HG03565 (cell line): ENCODE results near the gene KIF5A.
A peak's percentile ranks its signal among the peaks of the same experiment; 100 is the strongest.
"Not testable (repeated sequence)": the region's sequence is repeated elsewhere in the genome, so short reads cannot be mapped to it uniquely, and the experiment has no call there.

Experiments used
- ATAC-seq: cut with Tn5 transposase; IDR thresholded peaks from one replicate; pipeline ENCODE4 v1.9.1; 2021; ENCODE audit warnings: mild to moderate bottlenecking, moderate library complexity; ENCODE audit not compliant: unreplicated experiment

KIF5A gene

GRCh38 chr12:57581802-57582201 is 32.0 kb downstream of the KIF5A start:
- ATAC-seq = no peak

- no peak for ATAC-seq
Observed at GRCh38 chr12:57582440-57582839, 32.6 kb downstream of the KIF5A start.

- peak; percentile 93 for ATAC-seq
Observed at GRCh38 chr12:57583008-57583831, 33.4 kb downstream of the KIF5A start.

GRCh38 chr12:57584050-57584449 is 34.2 kb downstream of the KIF5A start:
- ATAC-seq = no peak

- no peak for ATAC-seq
Observed at GRCh38 chr12:57584690-57585089, 34.8 kb downstream of the KIF5A start.

GRCh38 chr12:57585156-57585555 is 35.3 kb downstream of the KIF5A start:
- ATAC-seq = no peak

GRCh38 chr12:57586128-57586527 is 36.3 kb downstream of the KIF5A start:
- no peak for ATAC-seq

GRCh38 chr12:57586832-57587429 is 37.1 kb downstream of the KIF5A start:
- no peak for ATAC-seq

GRCh38 chr12:57588951-57589610 is 39.2 kb downstream of the KIF5A start:
- not testable (repeated sequence) for ATAC-seq

GRCh38 chr12:57590479-57590863 is 40.6 kb downstream of the KIF5A start:
- no peak for ATAC-seq

GRCh38 chr12:57590864-57591781 is 41.3 kb downstream of the KIF5A start, which contains the start of gene PIP4K2C:
TSS of gene PIP4K2C (plus strand) at chr12:57591192. CDS start at chr12:57591290, 98 bp downstream.
- ATAC-seq = peak; percentile 86

GRCh38 chr12:57591782-57592325 is 42.0 kb downstream of the KIF5A start:
- ATAC-seq = no peak

GRCh38 chr12:57592551-57593165 is 42.8 kb downstream of the KIF5A start:
- ATAC-seq = no peak

GRCh38 chr12:57593187-57593586 is 43.3 kb downstream of the KIF5A start:
- no peak for ATAC-seq

GRCh38 chr12:57600395-57600794 is 50.6 kb downstream of the KIF5A start:
- no peak for ATAC-seq

GRCh38 chr12:57602544-57602943 is 52.7 kb downstream of the KIF5A start:
- no peak for ATAC-seq

- ATAC-seq = no peak
Observed at GRCh38 chr12:57603324-57603723, 53.5 kb downstream of the KIF5A start.

GRCh38 chr12:57603815-57604453 is 54.1 kb downstream of the KIF5A start:
- ATAC-seq = no peak

GRCh38 chr12:57604454-57604991 is 54.7 kb downstream of the KIF5A start, which contains the start of gene DTX3:
TSS of gene DTX3 (plus strand) at chr12:57604824. CDS start at chr12:57606518, 1,694 bp downstream.
- ATAC-seq = no peak
